Omental fat pad (tissue), 4 donors: ENCODE measurements around the gene PRAMEF1. TPM values are rescaled to one million over a fixed set of nuclear protein-coding genes. Genes with fewer than 3 reads are reported as not detected.

Source experiments
- ATAC-seq: fragments of 150-250 bp; one replicate; pipeline ENCODE4 v1.9.1; 2016; ENCODE audit warnings: mild to moderate bottlenecking, moderate library complexity; ENCODE audit not compliant: low FRiP score
- DNase-seq: peaks from one replicate; pipeline ENCODE4 v3.0.0-alpha.2; 2019; ENCODE audit warnings: low spot score
- total RNA-seq, 4 donors: library from RNA; depleted of rRNA; stranded (reverse); fragments of >200 nt; gene quantifications; one replicate each; pipeline ENCODE4 v1.1.0, GENCODE V29; 2016
- TF ChIP-seq, protein P1 (sequence below), 3 donors: fragments of 450-650 bp; IDR thresholded peaks; one replicate each; pipeline ENCODE4 v1.5.1; 2016 to 2017; ENCODE audit warnings: antibody characterized with exemption in 3 of 3, mild to moderate bottlenecking in 3 of 3, moderate library complexity in 2 of 3

PRAMEF1 gene
- total RNA-seq, 4 donors from 2014 or later: not detected

DNA sequence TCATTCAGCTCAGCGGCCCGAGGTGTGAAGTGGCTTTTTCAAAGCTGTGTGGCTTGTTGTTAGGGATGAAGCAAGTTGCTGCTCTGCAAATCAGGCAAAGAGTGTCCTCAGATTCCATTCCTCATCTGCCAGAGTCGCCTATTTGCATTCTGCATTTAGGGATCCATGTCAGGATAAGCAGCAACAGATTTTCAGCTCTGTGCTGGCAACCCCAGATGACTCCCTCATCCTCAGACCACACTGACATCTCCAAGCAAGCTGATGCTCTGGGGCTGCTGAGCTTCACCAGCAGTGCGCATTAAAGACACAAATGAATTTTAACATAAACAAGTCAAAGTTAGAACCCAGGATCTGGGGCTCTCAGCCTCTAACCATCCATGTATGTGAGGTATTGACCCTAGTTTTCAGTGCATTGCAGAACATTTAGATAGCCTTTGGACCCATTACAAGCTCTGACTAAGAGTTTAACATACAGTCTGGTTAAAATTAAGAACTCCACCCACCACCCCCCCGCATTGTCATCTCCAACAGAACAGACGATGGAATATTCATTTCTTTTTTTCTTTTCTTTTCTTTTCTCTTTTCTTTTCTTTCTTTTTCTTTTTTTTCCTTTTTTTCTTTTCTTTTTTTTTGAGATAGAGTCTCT is 34.3 kb upstream of the PRAMEF1 start:
- ATAC-seq: no peak
- DNase-seq: no peak
- TF ChIP-seq, protein P1, sequence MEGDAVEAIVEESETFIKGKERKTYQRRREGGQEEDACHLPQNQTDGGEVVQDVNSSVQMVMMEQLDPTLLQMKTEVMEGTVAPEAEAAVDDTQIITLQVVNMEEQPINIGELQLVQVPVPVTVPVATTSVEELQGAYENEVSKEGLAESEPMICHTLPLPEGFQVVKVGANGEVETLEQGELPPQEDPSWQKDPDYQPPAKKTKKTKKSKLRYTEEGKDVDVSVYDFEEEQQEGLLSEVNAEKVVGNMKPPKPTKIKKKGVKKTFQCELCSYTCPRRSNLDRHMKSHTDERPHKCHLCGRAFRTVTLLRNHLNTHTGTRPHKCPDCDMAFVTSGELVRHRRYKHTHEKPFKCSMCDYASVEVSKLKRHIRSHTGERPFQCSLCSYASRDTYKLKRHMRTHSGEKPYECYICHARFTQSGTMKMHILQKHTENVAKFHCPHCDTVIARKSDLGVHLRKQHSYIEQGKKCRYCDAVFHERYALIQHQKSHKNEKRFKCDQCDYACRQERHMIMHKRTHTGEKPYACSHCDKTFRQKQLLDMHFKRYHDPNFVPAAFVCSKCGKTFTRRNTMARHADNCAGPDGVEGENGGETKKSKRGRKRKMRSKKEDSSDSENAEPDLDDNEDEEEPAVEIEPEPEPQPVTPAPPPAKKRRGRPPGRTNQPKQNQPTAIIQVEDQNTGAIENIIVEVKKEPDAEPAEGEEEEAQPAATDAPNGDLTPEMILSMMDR (IDR thresholded peaks at IDR 0.05): no peak

DNA sequence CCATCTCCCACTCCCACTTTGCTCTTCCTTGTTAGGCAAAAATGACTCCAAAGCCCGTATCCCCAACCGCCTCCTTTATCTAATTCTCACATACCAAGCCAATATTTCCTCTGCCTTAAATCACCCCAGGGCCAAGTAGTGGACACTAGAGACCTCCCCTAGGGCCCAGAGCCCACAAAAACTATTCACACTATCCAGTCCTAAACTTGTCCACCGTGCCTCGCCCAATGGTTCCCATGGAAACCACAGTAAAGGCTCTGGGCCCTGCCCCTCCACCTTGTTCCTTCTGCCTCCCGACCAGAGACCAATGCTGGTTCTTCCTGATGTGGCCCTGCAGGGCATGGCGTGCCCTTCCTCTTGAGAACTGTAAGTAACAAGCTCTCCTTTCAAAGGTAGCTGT is 33.4 kb upstream of the PRAMEF1 start:
- ATAC-seq: no peak

DNA sequence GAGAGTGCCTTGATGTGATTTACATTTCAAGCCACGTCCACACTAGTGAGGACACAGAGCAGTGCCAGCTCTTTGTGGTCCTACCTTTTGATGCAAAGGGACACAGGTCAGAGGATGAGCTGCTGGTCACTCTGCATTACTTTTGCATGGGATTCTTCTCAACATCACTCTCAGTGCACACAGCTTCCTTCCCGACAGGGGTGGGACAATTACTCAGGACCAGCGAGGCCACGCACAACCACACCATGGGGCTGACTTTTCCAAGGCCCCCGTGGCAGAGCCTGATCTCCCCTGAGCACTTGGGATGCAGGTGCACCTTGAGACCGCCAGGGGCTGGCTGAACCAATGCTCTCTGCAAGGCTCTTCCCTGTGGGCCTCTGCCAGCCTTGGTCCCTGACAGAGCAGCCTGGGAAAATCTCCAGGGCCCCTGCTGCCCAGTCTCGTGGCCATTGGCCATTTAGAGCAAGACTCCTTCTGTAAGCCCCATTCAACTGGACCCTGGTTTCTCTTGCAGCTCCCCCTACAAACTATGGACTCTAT is 30.9 kb upstream of the PRAMEF1 start:
- DNase-seq: no peak
- no peak for ATAC-seq
- TF ChIP-seq, protein P1 (IDR thresholded peaks at IDR 0.05): no peak

More for the DNA sequence above, 33.4 kb upstream of the PRAMEF1 start:
- DNase-seq: no peak
- TF ChIP-seq, protein P1 (IDR thresholded peaks at IDR 0.05): no peak

- DNase-seq (no peak), ATAC-seq (no peak)
- TF ChIP-seq, protein P1 (IDR thresholded peaks at IDR 0.05): no peak
These were observed 29.4 kb upstream of the PRAMEF1 start for GRCh38 chr1:12761781-12762180.

- TF ChIP-seq, protein P1 (IDR thresholded peaks at IDR 0.05): no peak
- DNase-seq: no peak
- ATAC-seq: no peak
These were observed 28.4 kb upstream of the PRAMEF1 start for GRCh38 chr1:12762766-12763165.

- ATAC-seq (no peak), DNase-seq (no peak)
- TF ChIP-seq, protein P1 (IDR thresholded peaks at IDR 0.05): no peak
These were observed 27.7 kb upstream of the PRAMEF1 start for GRCh38 chr1:12763479-12763878.

GRCh38 chr1:12764016-12764415 is 27.2 kb upstream of the PRAMEF1 start:
- ATAC-seq (no peak), DNase-seq (no peak)

More at GRCh38 chr1:12764016-12764415, 27.2 kb upstream of the PRAMEF1 start:
- TF ChIP-seq, protein P1 (IDR thresholded peaks at IDR 0.05): no peak
